ENCODE measurements around the gene SIN3B.

SIN3B gene

GRCh38 chr19:16915135-16915534 is 85.9 kb downstream of the SIN3B start:
- no peak overlapping the region for H3K4me3 Mint-ChIP-seq
- H3K4me1 Mint-ChIP-seq = no peaks in the 10 kb centered on the region
- TF ChIP-seq CTCF (IDR thresholded peaks at IDR 0.05; ENCODE audit: unreplicated experiment in 3 of 3) = no peak
- H3K27ac Mint-ChIP-seq = no peak overlapping the region
- H3K36me3 Mint-ChIP-seq (ENCODE audit: low read depth) = peaks cover 68% of the 10 kb centered on the region
- peaks cover 43% of the 10 kb centered on the region for H3K9me3 Mint-ChIP-seq
- no peaks in the 10 kb centered on the region for H3K27me3 Mint-ChIP-seq (ENCODE audit: low read depth)

GRCh38 chr19:16915734-16916133 is 86.5 kb downstream of the SIN3B start:
- Mint-ChIP-seq H3K9me3 (peaks cover 40% of the 10 kb centered on the region), H3K36me3 (ENCODE audit: low read depth) (peaks cover 67% of the 10 kb centered on the region), H3K4me3 (no peak overlapping the region), H3K4me1 (no peaks in the 10 kb centered on the region), H3K27ac (no peak overlapping the region), H3K27me3 (ENCODE audit: low read depth) (no peaks in the 10 kb centered on the region)
- no peak for TF ChIP-seq CTCF (IDR thresholded peaks at IDR 0.05; ENCODE audit: unreplicated experiment in 3 of 3)

- H3K4me3 Mint-ChIP-seq = no peak overlapping the region
- TF ChIP-seq CTCF (IDR thresholded peaks at IDR 0.05; ENCODE audit: unreplicated experiment in 3 of 3) = no peak
- no peak overlapping the region for H3K27ac Mint-ChIP-seq
Observed at GRCh38 chr19:16917401-16917800, 88.2 kb downstream of the SIN3B start.

GRCh38 chr19:16919496-16919895 is 90.3 kb downstream of the SIN3B start:
- peaks cover 48% of the 10 kb centered on the region for H3K36me3 Mint-ChIP-seq (ENCODE audit: low read depth)
- no peaks in the 10 kb centered on the region for H3K27me3 Mint-ChIP-seq (ENCODE audit: low read depth)
- no peak for TF ChIP-seq CTCF (IDR thresholded peaks at IDR 0.05; ENCODE audit: unreplicated experiment in 3 of 3)
- H3K4me3 Mint-ChIP-seq = no peak overlapping the region
- H3K4me1 Mint-ChIP-seq = no peaks in the 10 kb centered on the region
- peaks cover 14% of the 10 kb centered on the region for H3K9me3 Mint-ChIP-seq
- no peak overlapping the region for H3K27ac Mint-ChIP-seq

More at GRCh38 chr19:16917401-16917800, 88.2 kb downstream of the SIN3B start:
- Mint-ChIP-seq H3K27me3 (ENCODE audit: low read depth) (no peaks in the 10 kb centered on the region), H3K36me3 (ENCODE audit: low read depth) (peaks cover 56% of the 10 kb centered on the region), H3K9me3 (peaks cover 33% of the 10 kb centered on the region), H3K4me1 (no peaks in the 10 kb centered on the region)

- H3K27me3 Mint-ChIP-seq (ENCODE audit: low read depth) = no peaks in the 10 kb centered on the region
- peaks cover 46% of the 10 kb centered on the region for H3K36me3 Mint-ChIP-seq (ENCODE audit: low read depth)
- no peak overlapping the region for H3K4me3 Mint-ChIP-seq
- no peak for TF ChIP-seq CTCF (IDR thresholded peaks at IDR 0.05; ENCODE audit: unreplicated experiment in 3 of 3)
- no peak overlapping the region for H3K27ac Mint-ChIP-seq
- no peaks in the 10 kb centered on the region for H3K4me1 Mint-ChIP-seq
- H3K9me3 Mint-ChIP-seq = peaks cover 13% of the 10 kb centered on the region
Observed at GRCh38 chr19:16920816-16921529, 91.8 kb downstream of the SIN3B start.
